Measurements from ENCODE around the gene IL1F10. TPM values are rescaled to one million over a fixed set of nuclear protein-coding genes. Genes with fewer than 3 reads are reported as not detected.

Gene IL1F10
- total and polyA plus RNA-seq, 5 donors from 2014 or later: not detected

DNA sequence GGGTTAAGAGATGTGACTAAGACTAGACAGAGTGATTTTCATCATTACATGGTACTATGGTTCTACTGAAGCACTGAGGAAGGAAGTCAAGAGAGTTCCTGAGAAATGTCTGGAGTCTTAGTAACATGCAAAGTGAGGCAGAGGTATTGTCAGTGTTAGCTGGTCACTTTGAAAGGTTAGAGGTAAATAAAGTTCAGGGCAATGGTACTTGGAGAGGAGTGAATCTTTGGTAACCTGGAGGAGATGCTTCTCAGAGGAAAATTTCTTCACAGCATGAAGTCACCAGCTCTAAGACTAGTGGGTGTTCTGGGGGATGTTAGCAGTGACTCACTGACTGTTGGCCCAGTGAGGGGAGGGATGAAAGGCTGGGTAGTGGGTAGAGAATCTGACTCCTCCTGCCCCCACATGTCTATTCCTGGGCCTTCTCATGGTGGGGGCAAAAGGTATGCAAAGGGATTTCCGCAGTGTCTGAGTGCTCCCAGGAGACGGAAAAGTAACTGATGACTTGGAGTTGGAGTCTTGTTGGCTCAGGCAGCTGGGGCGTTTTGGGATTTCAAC is 36.4 kb downstream of the IL1F10 start:
- H3K9me3 ChIP-seq (ENCODE audit: control insufficient read depth in 2 of 2, low read length in 2 of 2): no peaks in the 10 kb centered on the region
- H3K27ac ChIP-seq (ENCODE audit: insufficient read depth, low read length, poor library complexity, severe bottlenecking): no peak overlapping the region
- no peaks in the 10 kb centered on the region for H3K27me3 ChIP-seq (ENCODE audit: control insufficient read depth, insufficient read depth, low read length)
- no peak overlapping the region for H3K4me3 Mint-ChIP-seq
- no peaks in the 10 kb centered on the region for H3K4me1 ChIP-seq (ENCODE audit: control insufficient read depth, insufficient read depth, low read length, poor library complexity, severe bottlenecking)
- ATAC-seq (ENCODE audit: low read depth in 2 of 2) (no peak), DNase-seq (no peak)
- no peaks in the 10 kb centered on the region for H3K4me1 Mint-ChIP-seq
- peaks cover 10% of the 10 kb centered on the region for H3K27me3 Mint-ChIP-seq
- H3K9me3 Mint-ChIP-seq: peaks cover 0 to 3% (median 0%) of the 10 kb centered on the region in 7 donors
- H3K27ac Mint-ChIP-seq: no peak overlapping the region
- no peak overlapping the region for H3K4me3 ChIP-seq (ENCODE audit: low read depth, low read length)
- no peaks in the 10 kb centered on the region for H3K36me3 Mint-ChIP-seq
- no peaks in the 10 kb centered on the region for H3K36me3 ChIP-seq (ENCODE audit: control insufficient read depth, insufficient read depth, low read length)

GRCh38 chr2:113105047-113105785 is 37.4 kb downstream of the IL1F10 start:
- Mint-ChIP-seq H3K4me1 (no peaks in the 10 kb centered on the region), H3K9me3 (peaks cover 0 to 3% (median 0%) of the 10 kb centered on the region in 7 donors), H3K4me3 (no peak overlapping the region), H3K27ac (no peak overlapping the region), H3K36me3 (no peaks in the 10 kb centered on the region), H3K27me3 (peaks cover 14% of the 10 kb centered on the region)
- DNase-seq (peak in 1 of 3 donors; percentile 40), ATAC-seq (ENCODE audit: low read depth in 2 of 2) (peak; percentile 62 to 69)
- H3K36me3 ChIP-seq (ENCODE audit: control insufficient read depth, insufficient read depth, low read length): no peaks in the 10 kb centered on the region
- no peak overlapping the region for H3K4me3 ChIP-seq (ENCODE audit: low read depth, low read length)
- H3K27ac ChIP-seq (ENCODE audit: insufficient read depth, low read length, poor library complexity, severe bottlenecking): no peak overlapping the region
- H3K9me3 ChIP-seq (ENCODE audit: control insufficient read depth in 2 of 2, low read length in 2 of 2): no peaks in the 10 kb centered on the region
- no peaks in the 10 kb centered on the region for H3K27me3 ChIP-seq (ENCODE audit: control insufficient read depth, insufficient read depth, low read length)
- H3K4me1 ChIP-seq (ENCODE audit: control insufficient read depth, insufficient read depth, low read length, poor library complexity, severe bottlenecking): no peaks in the 10 kb centered on the region

DNA sequence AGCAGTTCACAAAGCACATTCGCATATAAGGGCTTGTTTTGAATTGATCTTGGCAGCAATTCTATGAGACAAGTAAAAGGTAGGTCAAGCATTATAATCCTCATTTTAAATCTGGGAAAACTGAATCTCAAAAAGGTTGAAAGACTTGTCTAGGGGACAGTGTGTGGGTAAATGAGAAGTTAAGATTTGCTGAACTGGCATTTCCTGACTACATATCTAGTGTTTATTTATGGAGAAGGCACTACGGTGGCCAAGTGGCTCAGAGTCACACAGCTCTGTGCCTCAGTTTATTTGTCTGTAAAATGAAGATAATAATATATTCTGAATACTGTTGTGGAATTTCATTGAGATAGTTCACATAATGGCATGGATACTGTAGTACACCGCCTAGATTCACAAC is 43.4 kb downstream of the IL1F10 start:
- Mint-ChIP-seq H3K4me3 (no peak overlapping the region), H3K27ac (no peak overlapping the region), H3K4me1 (peaks cover 0 to 5% (median 4%) of the 10 kb centered on the region in 4 donors), H3K27me3 (peaks cover 9% of the 10 kb centered on the region), H3K36me3 (no peaks in the 10 kb centered on the region), H3K9me3 (no peaks in the 10 kb centered on the region)
- Histone ChIP-seq H3K9me3 (ENCODE audit: control insufficient read depth in 2 of 2, low read length in 2 of 2) (no peaks in the 10 kb centered on the region), H3K36me3 (ENCODE audit: control insufficient read depth, insufficient read depth, low read length) (no peaks in the 10 kb centered on the region), H3K27me3 (ENCODE audit: control insufficient read depth, insufficient read depth, low read length) (no peaks in the 10 kb centered on the region), H3K4me3 (ENCODE audit: low read depth, low read length) (no peak overlapping the region), H3K27ac (ENCODE audit: insufficient read depth, low read length, poor library complexity, severe bottlenecking) (no peak overlapping the region), H3K4me1 (ENCODE audit: control insufficient read depth, insufficient read depth, low read length, poor library complexity, severe bottlenecking) (peaks cover 8% of the 10 kb centered on the region)
- DNase-seq (no peak), ATAC-seq (ENCODE audit: low read depth in 2 of 2) (no peak)

DNA sequence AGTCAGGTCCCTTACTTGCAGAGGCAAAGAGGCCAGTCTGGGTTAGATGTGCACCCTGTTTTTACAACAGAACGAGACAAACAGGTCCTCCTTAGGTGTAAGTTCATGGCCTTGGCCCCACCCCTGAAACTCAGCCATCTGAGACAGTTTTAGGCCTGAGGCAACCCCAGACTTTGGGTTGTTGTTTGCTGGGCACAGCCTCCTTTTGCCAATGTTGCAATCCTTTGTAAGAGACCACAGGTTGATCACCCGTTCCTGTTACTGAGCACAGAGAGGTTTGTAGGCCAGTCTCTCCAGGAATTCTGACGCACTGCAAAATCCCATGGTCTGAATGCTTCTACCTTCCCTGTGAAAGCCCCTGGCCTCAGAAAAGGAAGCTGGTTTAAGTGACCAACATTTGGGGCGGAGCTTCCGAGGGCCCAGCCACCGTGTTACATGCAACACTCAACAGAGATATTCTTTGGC is 44.1 kb downstream of the IL1F10 start:
- Histone ChIP-seq H3K27ac (ENCODE audit: insufficient read depth, low read length, poor library complexity, severe bottlenecking) (no peak overlapping the region), H3K27me3 (ENCODE audit: control insufficient read depth, insufficient read depth, low read length) (no peaks in the 10 kb centered on the region), H3K4me1 (ENCODE audit: control insufficient read depth, insufficient read depth, low read length, poor library complexity, severe bottlenecking) (peaks cover 15% of the 10 kb centered on the region), H3K9me3 (ENCODE audit: control insufficient read depth in 2 of 2, low read length in 2 of 2) (no peaks in the 10 kb centered on the region), H3K36me3 (ENCODE audit: control insufficient read depth, insufficient read depth, low read length) (no peaks in the 10 kb centered on the region), H3K4me3 (ENCODE audit: low read depth, low read length) (no peak overlapping the region)
- Mint-ChIP-seq H3K4me3 (no peak overlapping the region), H3K27me3 (peaks cover 9% of the 10 kb centered on the region), H3K9me3 (peaks cover 0 to 1% (median 0%) of the 10 kb centered on the region in 7 donors), H3K36me3 (no peaks in the 10 kb centered on the region), H3K27ac (no peak overlapping the region), H3K4me1 (peaks cover 0 to 12% (median 8%) of the 10 kb centered on the region in 4 donors)
- DNase-seq (no peak), ATAC-seq (ENCODE audit: low read depth in 2 of 2) (no peak)

DNA sequence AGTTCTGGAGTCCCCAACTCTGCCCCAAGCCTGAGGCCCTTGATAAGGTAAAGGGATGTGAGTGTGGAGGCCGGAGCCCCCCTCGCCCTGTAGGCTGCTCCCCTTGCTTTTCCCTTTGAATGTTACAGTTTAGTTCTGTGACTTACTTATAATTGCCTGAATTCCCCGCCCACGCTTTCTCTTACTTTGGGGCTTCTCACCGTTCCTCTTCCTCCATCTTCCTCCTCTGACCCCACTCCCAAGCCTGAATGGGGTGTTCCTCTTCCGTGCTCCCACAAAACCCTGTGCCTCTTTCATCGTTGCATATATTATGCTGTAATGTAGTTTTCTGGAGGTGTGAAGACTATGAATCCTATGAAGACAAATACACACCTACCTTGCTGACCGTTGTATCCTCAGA is 44.7 kb downstream of the IL1F10 start:
- H3K27me3 Mint-ChIP-seq: peaks cover 9% of the 10 kb centered on the region
- no peak for ATAC-seq (ENCODE audit: low read depth in 2 of 2)
- H3K4me1 Mint-ChIP-seq: peaks cover 0 to 14% (median 9%) of the 10 kb centered on the region in 4 donors
- no peak overlapping the region for H3K4me3 ChIP-seq (ENCODE audit: low read depth, low read length)
- no peak overlapping the region for H3K4me3 Mint-ChIP-seq
- H3K27ac Mint-ChIP-seq: no peak overlapping the region
- no peaks in the 10 kb centered on the region for H3K9me3 ChIP-seq (ENCODE audit: control insufficient read depth in 2 of 2, low read length in 2 of 2)
- no peaks in the 10 kb centered on the region for H3K27me3 ChIP-seq (ENCODE audit: control insufficient read depth, insufficient read depth, low read length)
- H3K36me3 Mint-ChIP-seq: no peaks in the 10 kb centered on the region
- peaks cover 0 to 1% (median 0%) of the 10 kb centered on the region in 7 donors for H3K9me3 Mint-ChIP-seq
- H3K27ac ChIP-seq (ENCODE audit: insufficient read depth, low read length, poor library complexity, severe bottlenecking): no peak overlapping the region
- peaks cover 16% of the 10 kb centered on the region for H3K4me1 ChIP-seq (ENCODE audit: control insufficient read depth, insufficient read depth, low read length, poor library complexity, severe bottlenecking)
- no peaks in the 10 kb centered on the region for H3K36me3 ChIP-seq (ENCODE audit: control insufficient read depth, insufficient read depth, low read length)
- no peak for DNase-seq

- no peak for DNase-seq
- peaks cover 9% of the 10 kb centered on the region for H3K27me3 Mint-ChIP-seq
- Histone ChIP-seq H3K9me3 (ENCODE audit: control insufficient read depth in 2 of 2, low read length in 2 of 2) (no peaks in the 10 kb centered on the region), H3K36me3 (ENCODE audit: control insufficient read depth, insufficient read depth, low read length) (no peaks in the 10 kb centered on the region), H3K4me3 (ENCODE audit: low read depth, low read length) (no peak overlapping the region), H3K4me1 (ENCODE audit: control insufficient read depth, insufficient read depth, low read length, poor library complexity, severe bottlenecking) (peaks cover 16% of the 10 kb centered on the region), H3K27me3 (ENCODE audit: control insufficient read depth, insufficient read depth, low read length) (no peaks in the 10 kb centered on the region), H3K27ac (ENCODE audit: insufficient read depth, low read length, poor library complexity, severe bottlenecking) (no peak overlapping the region)
- H3K9me3 Mint-ChIP-seq: peaks cover 0 to 1% (median 0%) of the 10 kb centered on the region in 7 donors
- no peak overlapping the region for H3K27ac Mint-ChIP-seq
- H3K4me1 Mint-ChIP-seq: peaks cover 0 to 14% (median 9%) of the 10 kb centered on the region in 4 donors
- no peak overlapping the region for H3K4me3 Mint-ChIP-seq
- no peak for ATAC-seq (ENCODE audit: low read depth in 2 of 2)
- H3K36me3 Mint-ChIP-seq: no peaks in the 10 kb centered on the region
These were observed 45.1 kb downstream of the IL1F10 start for GRCh38 chr2:113112871-113113270.

DNA sequence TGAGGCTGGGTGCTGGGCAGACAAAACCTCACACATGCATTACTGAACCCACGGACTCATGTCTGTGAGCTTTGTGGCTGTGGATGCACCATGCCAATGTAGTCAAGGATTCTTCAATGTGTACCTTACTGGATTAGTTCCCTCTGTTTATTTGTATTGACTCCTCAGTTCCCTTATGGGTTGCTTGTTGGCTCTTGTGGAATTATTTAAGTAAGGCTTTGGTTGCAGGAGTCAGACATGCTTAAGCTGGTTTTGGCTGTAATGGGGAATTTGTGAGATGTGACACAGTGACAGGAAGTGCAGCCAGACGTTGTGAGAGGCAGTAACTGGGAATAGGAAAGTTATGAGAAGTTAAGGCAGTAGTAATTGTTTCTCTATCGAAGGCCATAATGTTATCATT is 46.0 kb downstream of the IL1F10 start:
- H3K4me3 Mint-ChIP-seq: no peak overlapping the region
- Histone ChIP-seq H3K27ac (ENCODE audit: insufficient read depth, low read length, poor library complexity, severe bottlenecking) (no peak overlapping the region), H3K27me3 (ENCODE audit: control insufficient read depth, insufficient read depth, low read length) (no peaks in the 10 kb centered on the region), H3K4me3 (ENCODE audit: low read depth, low read length) (no peak overlapping the region), H3K36me3 (ENCODE audit: control insufficient read depth, insufficient read depth, low read length) (no peaks in the 10 kb centered on the region), H3K9me3 (ENCODE audit: control insufficient read depth in 2 of 2, low read length in 2 of 2) (no peaks in the 10 kb centered on the region), H3K4me1 (ENCODE audit: control insufficient read depth, insufficient read depth, low read length, poor library complexity, severe bottlenecking) (peaks cover 16% of the 10 kb centered on the region)
- DNase-seq: no peak
- peaks cover 0 to 14% (median 9%) of the 10 kb centered on the region in 4 donors for H3K4me1 Mint-ChIP-seq
- peaks cover 5% of the 10 kb centered on the region for H3K27me3 Mint-ChIP-seq
- H3K27ac Mint-ChIP-seq: no peak overlapping the region
- H3K36me3 Mint-ChIP-seq: no peaks in the 10 kb centered on the region
- ATAC-seq (ENCODE audit: low read depth in 2 of 2): no peak
- H3K9me3 Mint-ChIP-seq: peaks cover 0 to 1% (median 0%) of the 10 kb centered on the region in 7 donors

Data from CD4-positive, CD25-positive, alpha-beta regulatory T cell (primary cell).